Fibroblast of lung (primary cell): ENCODE results near the gene ARIH2.

Experiments used
- CTCF ChIP-seq, 2 donors: IDR thresholded peaks in 1 of 2; conservative IDR thresholded peaks in 1 of 2; 1 replicate in 1 of 2; 2 replicates in 1 of 2; pipeline ENCODE4 v1.5.1; 2011 to 2012; ENCODE audit warnings: low read length in 2 of 2, control low read depth in 1 of 2, inconsistent platforms in 1 of 2, low read depth in 1 of 2, mild to moderate bottlenecking in 1 of 2
- EZH2 ChIP-seq: IDR thresholded peaks from 2 replicates; pipeline ENCODE4 v1.5.1; 2012; ENCODE audit warnings: low read length, control low read depth, mild to moderate bottlenecking; ENCODE audit errors: missing control alignments

- no peak for TF ChIP-seq CTCF (conservative IDR thresholded peaks at IDR 0.05 in 1 of 2, IDR thresholded peaks at IDR 0.05 in 1 of 2; ENCODE audit: low read depth in 1 of 2, low read length in 2 of 2)
- no peak for TF ChIP-seq EZH2
Observed at GRCh38 chr3:48997714-48998637, 79.3 kb downstream of the ARIH2 start.
